WERI-Rb-1 (cell line): ENCODE data around the gene USH1C.
A peak's percentile ranks its signal among the peaks of the same experiment; 100 is the strongest.

Experiments
- DNase-seq: peaks from one replicate; pipeline ENCODE4 v3.0.0-alpha.2; 2020
- H3K27ac ChIP-seq: fragments of 250-450 bp; sonication (Bioruptor Pico); 2 replicates; pipeline ENCODE4 v1.5.1; 2020; ENCODE audit warnings: mild to moderate bottlenecking, moderate library complexity
- H3K27me3 ChIP-seq: fragments of 250-450 bp; sonication (Bioruptor Pico); 2 replicates; pipeline ENCODE4 v1.5.1; 2021; ENCODE audit warnings: mild to moderate bottlenecking, low read depth, moderate library complexity; ENCODE audit not compliant: insufficient read depth, severe bottlenecking
- H3K36me3 ChIP-seq: fragments of 250-450 bp; sonication (Bioruptor Pico); 2 replicates; pipeline ENCODE4 v1.5.1; 2020; ENCODE audit warnings: mild to moderate bottlenecking, moderate library complexity
- H3K4me3 ChIP-seq: 2 replicates; pipeline ENCODE4 v1.5.1; 2011; ENCODE audit warnings: low read depth, mild to moderate bottlenecking, control low read depth, low read length
- H3K9me3 ChIP-seq: fragments of 250-450 bp; sonication (Bioruptor Pico); 2 replicates; pipeline ENCODE4 v1.5.1; 2021; ENCODE audit warnings: mild to moderate bottlenecking, moderate library complexity; ENCODE audit not compliant: severe bottlenecking
- CTCF ChIP-seq: IDR thresholded peaks from 2 replicates; pipeline ENCODE4 v1.5.1; 2011; ENCODE audit warnings: low read depth, mild to moderate bottlenecking, control low read depth, inconsistent platforms, low read length

The USH1C gene

GRCh38 chr11:17460406-17460805 is 83.8 kb downstream of the USH1C start:
- no peak for TF ChIP-seq CTCF
- H3K9me3 ChIP-seq: no peaks in the 10 kb centered on the region
- H3K4me3 ChIP-seq: no peak overlapping the region
- peaks cover 36% of the 10 kb centered on the region for H3K36me3 ChIP-seq
- no peak for DNase-seq
- H3K27me3 ChIP-seq: no peaks in the 10 kb centered on the region
- no peak overlapping the region for H3K27ac ChIP-seq

GRCh38 chr11:17459236-17459896 is 84.8 kb downstream of the USH1C start:
- TF ChIP-seq CTCF: no peak
- no peak for DNase-seq
- no peak overlapping the region for H3K4me3 ChIP-seq
- no peaks in the 10 kb centered on the region for H3K9me3 ChIP-seq
- H3K27me3 ChIP-seq: no peaks in the 10 kb centered on the region
- H3K36me3 ChIP-seq: peaks cover 41% of the 10 kb centered on the region
- H3K27ac ChIP-seq: no peak overlapping the region

- peak overlapping the region; percentile 81 for H3K27ac ChIP-seq
- no peak for DNase-seq
- peaks cover 38% of the 10 kb centered on the region for H3K36me3 ChIP-seq
- H3K9me3 ChIP-seq: no peaks in the 10 kb centered on the region
- H3K4me3 ChIP-seq: no peak overlapping the region
- TF ChIP-seq CTCF: no peak
- no peaks in the 10 kb centered on the region for H3K27me3 ChIP-seq
These were observed 85.9 kb downstream of the USH1C start for GRCh38 chr11:17458268-17458667.

- Histone ChIP-seq H3K36me3 (peaks cover 38% of the 10 kb centered on the region), H3K9me3 (no peaks in the 10 kb centered on the region), H3K27me3 (no peaks in the 10 kb centered on the region), H3K27ac (peak overlapping the region; percentile 81), H3K4me3 (no peak overlapping the region)
- peak; percentile 55 for DNase-seq
- no peak for TF ChIP-seq CTCF
These were observed 86.6 kb downstream of the USH1C start for GRCh38 chr11:17457396-17458173.

GRCh38 chr11:17452668-17453067 is 91.5 kb downstream of the USH1C start:
- no peak for TF ChIP-seq CTCF
- no peaks in the 10 kb centered on the region for H3K27me3 ChIP-seq
- peaks cover 41% of the 10 kb centered on the region for H3K36me3 ChIP-seq
- no peak for DNase-seq
- H3K4me3 ChIP-seq: no peak overlapping the region
- H3K27ac ChIP-seq: no peak overlapping the region
- H3K9me3 ChIP-seq: no peaks in the 10 kb centered on the region
